ENCODE data around the gene POTEF. TPM values are rescaled to one million over a fixed set of nuclear protein-coding genes. Genes with fewer than 3 reads are reported as not detected.
"Not testable (repeated sequence)": the region's sequence is repeated elsewhere in the genome, so short reads cannot be mapped to it uniquely, and the experiment has no call there.

POTEF gene
- not detected for polyA plus RNA-seq

DNA sequence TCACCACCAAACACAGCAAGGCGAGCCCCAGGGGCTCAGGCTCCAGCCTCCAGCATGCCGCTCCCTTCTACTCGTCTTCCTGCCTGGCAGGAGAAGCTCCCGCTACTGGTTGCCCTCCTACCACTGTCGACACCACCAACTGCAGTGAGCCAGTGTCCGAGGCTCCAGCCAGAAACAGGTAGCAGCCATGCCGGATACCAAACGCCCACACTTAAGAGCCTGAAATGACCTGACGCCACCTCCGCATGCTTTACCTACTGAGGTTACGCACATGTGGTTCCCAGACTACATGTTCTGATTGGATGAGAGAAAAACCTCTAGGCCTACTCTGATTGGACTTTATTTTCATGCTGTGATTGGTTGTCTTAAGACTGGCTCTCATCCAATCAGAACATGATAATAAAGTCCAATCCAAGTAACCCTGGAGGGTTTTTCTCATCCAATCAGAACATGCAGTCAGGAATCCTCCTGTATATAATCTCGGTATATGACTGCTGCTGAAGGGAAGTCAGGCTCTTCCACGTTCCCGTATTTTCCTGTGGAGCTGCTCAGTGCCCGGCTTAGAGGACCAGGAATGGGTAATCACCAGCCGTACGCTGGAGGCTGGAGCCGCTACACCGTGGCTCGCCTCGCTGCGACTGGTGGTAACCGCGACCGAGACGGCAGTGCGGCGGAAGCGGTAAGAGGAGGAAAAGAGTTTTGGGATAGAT, at the start of gene POTEF:
Gene POTEF, minus strand, starts transcription at position 103 of the 710 bp plus-strand sequence. CDS start 8,707 bp downstream, outside the sequence.
- WGBS, 3 donors, result 86 to 93% (median 86%) methylated on average over 15 to 17 of the region's 29 CpGs

GRCh38 chr2:130174866-130175265, 45.8 kb upstream of the POTEF start:
- not testable (repeated sequence) for H3K27ac ChIP-seq (ENCODE audit: low read depth, low read length)
- 81 to 94% (median 89%) methylated on average over 4 to 5 of the region's 5 CpGs for WGBS, 3 donors

More for the DNA sequence above, at the start of gene POTEF:
- H3K27ac ChIP-seq (ENCODE audit: low read depth, low read length), result not testable (repeated sequence)

DNA sequence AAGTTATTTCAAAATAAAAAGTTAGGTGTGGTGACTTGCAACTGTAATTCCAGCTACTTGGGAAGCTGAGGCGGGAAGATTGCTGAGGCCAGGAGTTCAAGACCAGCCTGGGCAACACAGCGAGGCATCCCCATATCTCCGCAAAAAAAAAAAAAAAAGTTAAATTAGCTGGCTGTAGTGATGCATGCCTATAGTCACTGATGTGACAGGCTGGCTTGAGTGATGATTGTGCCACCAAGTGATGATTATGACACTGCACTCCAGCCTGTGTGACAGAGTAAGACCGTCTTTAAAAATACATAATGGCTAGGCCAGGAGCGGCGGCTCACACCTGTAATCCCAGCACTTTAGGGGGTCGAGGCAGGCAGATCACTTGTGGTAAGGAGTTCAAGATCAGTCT, 40.9 kb upstream of the POTEF start:
- 91 to 92% (median 91%) methylated on average over 7 of the region's 7 CpGs for WGBS, 3 donors
- no peak overlapping the region for H3K27ac ChIP-seq (ENCODE audit: low read depth, low read length)

GRCh38 chr2:130169163-130169562, 40.1 kb upstream of the POTEF start:
- not testable (repeated sequence) for H3K27ac ChIP-seq (ENCODE audit: low read depth, low read length)
- 92 to 98% (median 94%) methylated on average over 3 of the region's 3 CpGs for WGBS, 3 donors

- WGBS, 3 donors, result 73 to 86% (median 80%) methylated on average over 3 of the region's 3 CpGs
- not testable (repeated sequence) for H3K27ac ChIP-seq (ENCODE audit: low read depth, low read length)
Measured at GRCh38 chr2:130166611-130167010, 37.6 kb upstream of the POTEF start.

- 94 to 97% (median 96%) methylated on average over 8 of the region's 8 CpGs for WGBS, 3 donors
- no peak overlapping the region for H3K27ac ChIP-seq (ENCODE audit: low read depth, low read length)
Measured at GRCh38 chr2:130165293-130166016, 36.4 kb upstream of the POTEF start.

DNA sequence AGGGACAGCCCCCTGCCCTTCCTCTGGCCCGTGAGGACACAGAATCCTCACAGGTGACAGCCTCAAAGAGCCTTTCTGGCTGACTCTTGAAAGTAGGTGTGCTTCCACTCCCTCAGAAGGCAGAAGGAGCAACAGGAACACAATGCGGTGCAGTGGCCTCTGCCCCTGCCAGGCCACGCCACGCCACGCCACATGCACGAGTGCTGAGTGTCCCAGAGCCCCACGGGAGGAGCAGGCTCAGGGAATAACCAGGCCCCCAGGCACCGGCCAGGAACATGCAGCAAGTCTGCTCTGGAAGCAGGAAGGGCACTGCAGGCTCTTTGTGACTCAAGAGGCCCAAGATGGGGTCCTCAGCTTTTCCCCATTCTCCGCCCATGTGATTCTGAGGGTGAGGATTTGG, 33.9 kb upstream of the POTEF start:
- 92 to 95% (median 94%) methylated on average over 9 of the region's 9 CpGs for WGBS, 3 donors
- H3K27ac ChIP-seq (ENCODE audit: low read depth, low read length), result no peak overlapping the region

DNA sequence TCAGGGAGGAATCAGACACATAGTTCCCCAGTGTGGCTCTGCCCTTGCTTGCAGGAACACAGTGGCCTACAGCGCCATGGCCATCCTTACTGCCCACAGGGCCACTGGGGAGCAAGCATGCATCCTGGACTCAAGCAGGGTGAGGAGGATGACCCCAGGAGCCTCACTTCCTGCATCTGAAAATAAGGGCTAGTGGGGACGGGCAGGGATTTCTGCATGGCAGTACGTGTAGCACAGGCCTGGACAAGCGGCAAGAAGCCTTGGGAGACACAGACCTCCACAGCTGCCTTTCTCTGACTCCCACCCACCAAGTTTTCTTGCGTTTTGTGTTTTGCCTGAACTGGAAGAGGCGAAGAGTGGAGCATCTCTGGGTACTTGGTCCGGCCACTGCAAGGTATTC, 33.5 kb upstream of the POTEF start:
- H3K27ac ChIP-seq (ENCODE audit: low read depth, low read length), result not testable (repeated sequence)
- WGBS, 3 donors, result 86 to 96% (median 90%) methylated on average over 6 of the region's 7 CpGs

- not testable (repeated sequence) for H3K27ac ChIP-seq (ENCODE audit: low read depth, low read length)
- 87 to 91% (median 88%) methylated on average over 25 of the region's 25 CpGs for WGBS, 3 donors
Measured at GRCh38 chr2:130160838-130161705, 32.0 kb upstream of the POTEF start.

- WGBS, 3 donors, result 97 to 99% (median 97%) methylated on average over 6 of the region's 6 CpGs
Measured at GRCh38 chr2:130160131-130160530, 31.1 kb upstream of the POTEF start.

DNA sequence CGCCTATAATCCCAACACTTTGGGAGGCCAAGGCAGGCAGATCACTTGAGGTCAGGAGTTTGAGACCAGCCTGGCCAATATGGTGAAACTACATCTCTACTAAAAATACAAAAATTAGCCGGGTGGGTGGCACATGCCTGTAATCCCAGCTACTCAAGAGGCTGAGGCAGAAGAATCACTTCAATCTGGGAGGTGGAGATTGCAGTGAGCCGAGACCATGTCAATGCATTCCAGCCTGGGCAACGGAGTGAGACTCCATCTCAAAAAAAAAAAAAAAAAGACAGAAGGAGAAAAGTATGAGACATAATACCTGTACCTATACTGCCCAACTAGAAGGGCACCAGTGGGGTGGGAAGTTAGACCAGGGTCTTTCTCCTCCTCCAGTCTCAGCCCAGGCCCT, 30.4 kb upstream of the POTEF start:
- H3K27ac ChIP-seq (ENCODE audit: low read depth, low read length), result not testable (repeated sequence)
- WGBS, 3 donors, result 93 to 99% (median 97%) methylated on average over 4 of the region's 4 CpGs

More at GRCh38 chr2:130160131-130160530, 31.1 kb upstream of the POTEF start:
- no peak overlapping the region for H3K27ac ChIP-seq (ENCODE audit: low read depth, low read length)

DNA sequence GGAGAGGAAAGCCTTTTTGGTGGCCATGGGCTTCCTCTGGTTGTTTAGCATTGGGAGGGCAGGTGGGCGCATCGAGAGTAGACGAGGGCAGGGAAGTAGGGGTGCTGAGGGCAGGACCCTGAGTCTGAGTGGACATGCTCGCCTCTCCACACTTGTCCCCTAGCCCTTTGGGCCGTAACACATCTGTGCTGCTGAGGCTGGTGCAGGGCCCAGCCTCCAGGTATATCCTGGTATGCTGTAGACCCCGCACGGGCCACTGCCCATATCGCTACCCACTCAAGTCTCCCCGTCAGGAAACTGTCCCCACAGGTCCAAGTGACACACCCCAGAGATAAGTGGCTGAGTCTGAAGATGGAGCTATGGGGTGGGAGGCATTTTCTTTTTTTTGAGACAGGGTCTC, 29.6 kb upstream of the POTEF start:
- no peak overlapping the region for H3K27ac ChIP-seq (ENCODE audit: low read depth, low read length)
- 91 to 99% (median 96%) methylated on average over 9 of the region's 9 CpGs for WGBS, 3 donors

DNA sequence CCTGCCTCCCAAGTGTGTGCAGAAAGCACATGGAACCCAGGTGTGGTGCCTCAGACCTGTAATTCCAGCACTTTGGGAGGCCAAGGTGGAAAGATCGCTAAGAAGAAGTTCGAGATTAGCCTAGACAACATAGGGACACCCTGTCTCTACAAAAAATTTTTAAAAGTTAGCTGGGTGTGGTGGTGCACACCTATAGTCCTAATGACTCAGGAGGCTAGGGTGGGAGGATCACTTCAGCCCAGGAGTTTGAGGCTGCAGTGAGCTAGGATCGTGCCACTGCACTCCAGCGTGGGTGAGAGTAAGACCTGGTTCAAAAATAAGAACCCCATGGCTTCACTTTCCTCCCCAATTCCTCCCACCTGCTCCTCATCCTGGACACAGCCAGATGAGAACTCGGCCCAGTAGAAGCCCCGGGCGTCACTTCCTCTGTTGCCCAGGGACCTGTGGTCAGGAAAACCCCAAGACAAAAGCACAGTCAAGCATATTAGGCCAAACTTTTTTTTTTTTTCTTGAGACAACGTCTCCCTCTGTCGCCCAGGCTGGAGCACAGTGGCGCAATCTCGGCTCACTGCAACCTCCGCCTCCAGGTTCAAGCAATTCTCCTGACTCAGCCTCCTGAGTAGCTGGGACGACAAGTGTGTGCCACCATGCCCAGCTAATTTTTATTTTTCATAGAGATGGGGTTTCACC, 28.9 kb upstream of the POTEF start:
- 63 to 79% (median 64%) methylated on average over 13 of the region's 13 CpGs for WGBS, 3 donors
- not testable (repeated sequence) for H3K27ac ChIP-seq (ENCODE audit: low read depth, low read length)

DNA sequence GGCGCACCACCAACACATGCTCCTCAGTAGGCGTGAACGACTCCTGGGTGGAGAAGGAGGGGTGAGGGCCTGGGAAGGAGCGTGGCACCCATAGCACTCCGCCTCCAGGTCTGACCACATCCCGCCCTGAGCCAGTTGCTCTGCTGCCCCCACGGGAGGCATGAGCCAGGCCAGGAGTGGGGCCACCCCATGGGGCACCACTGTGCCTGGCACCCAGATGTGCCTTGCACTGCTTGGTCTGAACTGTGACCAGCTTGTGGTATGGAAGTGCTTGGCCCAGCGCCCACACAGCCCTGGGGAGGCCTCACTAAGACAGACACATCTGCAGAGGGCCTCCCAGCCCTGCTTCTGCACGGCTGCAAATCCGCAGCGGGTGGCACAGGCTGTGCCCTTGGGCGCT, 28.3 kb upstream of the POTEF start:
- H3K27ac ChIP-seq (ENCODE audit: low read depth, low read length), result not testable (repeated sequence)
- 73 to 82% (median 80%) methylated on average over 9 to 11 of the region's 12 CpGs for WGBS, 3 donors

GRCh38 chr2:130156624-130157004, 27.6 kb upstream of the POTEF start:
- no peak overlapping the region for H3K27ac ChIP-seq (ENCODE audit: low read depth, low read length)
- 82 to 92% (median 90%) methylated on average over 9 of the region's 9 CpGs for WGBS, 3 donors

DNA sequence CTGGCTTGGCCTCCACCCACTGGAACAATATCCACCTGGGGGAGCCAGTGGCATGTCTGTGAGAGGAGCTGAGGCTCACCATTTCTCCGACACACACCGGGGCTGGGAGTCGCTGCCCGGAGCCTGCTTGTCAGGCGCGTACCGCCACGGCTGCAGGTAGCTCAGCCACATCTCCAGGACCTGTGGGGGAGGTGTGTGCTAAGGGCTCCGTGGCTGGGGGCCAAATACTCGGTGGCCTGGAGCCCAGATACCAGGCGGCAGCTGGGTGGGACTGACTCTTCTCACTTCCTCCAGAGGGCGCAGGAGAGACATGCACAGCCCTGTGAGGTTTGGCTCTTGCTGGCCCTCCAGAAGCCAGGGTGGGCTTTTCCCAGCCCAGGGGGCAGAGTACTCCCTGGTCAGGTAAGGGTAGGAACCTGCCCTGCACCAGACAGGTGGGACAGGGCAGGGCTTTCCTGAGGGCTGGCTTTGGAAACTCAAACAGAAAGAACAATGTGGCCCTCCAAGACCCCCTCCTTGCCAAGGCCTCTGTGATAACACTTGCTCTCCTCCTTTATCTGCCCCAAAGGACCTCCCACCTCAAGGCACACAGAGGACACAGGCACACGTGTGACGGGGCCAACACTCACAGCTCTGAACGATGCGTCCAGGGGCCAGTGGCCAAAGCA, 27.1 kb upstream of the POTEF start:
- not testable (repeated sequence) for H3K27ac ChIP-seq (ENCODE audit: low read depth, low read length)
- WGBS, 3 donors, result 28 to 74% (median 74%) methylated on average over 15 to 16 of the region's 16 CpGs

GRCh38 chr2:130154773-130155765, 26.0 kb upstream of the POTEF start:
- WGBS, 3 donors, result 94 to 96% (median 96%) methylated on average over 29 of the region's 29 CpGs

More at GRCh38 chr2:130154773-130155765, 26.0 kb upstream of the POTEF start:
- no peak overlapping the region for H3K27ac ChIP-seq (ENCODE audit: low read depth, low read length)

All from adipose tissue (tissue), 3 donors.